ENCODE measurements around the gene MANBA. TPM values are rescaled to one million over a fixed set of nuclear protein-coding genes. Genes with fewer than 3 reads are reported as not detected.

Gene MANBA
- polyA plus RNA-seq, 12 donors = 8.7 to 16.5 (median 11.3) TPM; not detected in 1

- no peak for DNase-seq
Observed at GRCh38 chr4:102598086-102598761, 162.5 kb downstream of the MANBA start.

DNA sequence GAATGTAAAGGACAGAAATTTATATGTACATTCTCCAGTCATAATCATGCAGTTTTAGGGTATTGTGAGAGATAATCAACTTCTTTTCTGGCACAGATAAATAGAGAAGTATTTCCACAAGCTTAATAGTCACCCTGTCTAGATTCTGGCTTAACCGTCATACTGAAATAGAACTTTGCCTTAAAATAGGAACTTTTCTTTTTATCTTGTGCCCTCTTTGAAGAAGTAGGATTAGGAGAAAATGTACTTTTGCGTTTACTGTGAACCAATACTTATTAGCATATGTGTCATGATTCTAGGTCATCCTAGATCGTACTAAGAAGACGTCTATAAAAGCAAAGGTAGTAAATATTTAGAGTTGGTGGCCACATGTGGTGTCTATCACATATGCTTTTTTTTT lies 164.2 kb downstream of the MANBA start:
- no peak for DNase-seq

GRCh38 chr4:102594000-102594399 lies 166.8 kb downstream of the MANBA start:
- no peak for DNase-seq

- DNase-seq = no peak
Observed at GRCh38 chr4:102593147-102593546, 167.6 kb downstream of the MANBA start.

- no peak for DNase-seq
Observed at GRCh38 chr4:102592256-102592655, 168.5 kb downstream of the MANBA start.

DNA sequence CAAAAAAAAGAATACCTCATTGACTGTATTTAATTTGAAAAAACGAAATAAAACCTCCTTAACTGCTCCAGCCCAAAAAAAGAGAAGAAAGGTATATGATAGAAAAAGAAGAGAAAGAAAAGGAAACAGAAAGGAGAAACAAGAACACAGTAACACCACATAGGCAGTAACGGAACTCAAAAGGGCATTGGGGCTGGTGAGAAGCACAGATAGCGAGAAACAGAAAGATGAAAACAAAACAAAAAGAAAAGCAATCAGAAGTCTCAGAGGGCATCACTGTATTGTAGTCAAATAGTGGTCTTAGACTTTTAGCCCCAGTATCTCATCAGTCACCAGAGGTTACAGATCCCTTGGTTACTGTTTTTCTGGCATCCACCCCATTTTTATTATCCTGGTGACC lies 171.0 kb downstream of the MANBA start:
- DNase-seq = no peak

GRCh38 chr4:102586644-102587021 lies 174.1 kb downstream of the MANBA start:
- no peak for DNase-seq

DNA sequence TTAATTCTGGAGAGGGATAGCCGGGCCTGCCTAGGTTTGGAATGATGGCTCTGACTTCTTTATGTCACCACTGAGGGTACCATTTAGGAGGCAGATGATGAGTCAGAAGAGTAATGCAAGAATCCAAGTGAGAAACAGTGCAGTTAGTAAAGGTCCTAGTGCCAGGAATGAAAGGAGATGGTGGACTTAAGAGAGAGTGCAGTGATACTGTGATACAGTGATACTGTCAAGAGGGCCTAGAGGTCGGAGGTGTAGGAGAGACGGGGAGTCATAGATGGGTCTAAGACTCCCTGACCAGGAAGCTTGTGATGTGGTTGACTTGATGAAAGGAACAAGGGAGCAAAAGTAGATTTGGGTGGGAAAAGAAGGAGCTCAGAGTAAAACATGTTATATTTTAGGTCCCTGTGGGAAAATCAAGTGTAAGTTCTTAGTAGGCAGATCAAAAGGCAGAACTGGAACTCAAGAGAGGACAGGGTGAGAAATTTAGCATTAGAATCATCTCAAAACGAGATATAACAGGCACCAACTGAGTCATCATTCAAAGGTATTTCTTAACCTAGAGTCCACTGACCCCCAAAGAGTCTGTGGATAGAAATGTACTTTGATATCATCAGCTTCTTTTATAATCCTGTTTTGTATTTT lies 174.6 kb downstream of the MANBA start:
- DNase-seq = no peak

- DNase-seq = no peak
Observed at GRCh38 chr4:102585329-102585728, 175.4 kb downstream of the MANBA start.

- DNase-seq = no peak
Observed at GRCh38 chr4:102584091-102584490, 176.7 kb downstream of the MANBA start.

Other genes starting within 250 kb of the MANBA start
- gene UBE2D3, start 66.6 kb upstream of the MANBA start, polyA plus RNA-seq (ENCODE audit: insufficient read length in 12 of 12) = 100 to 1,000 TPM; 267 to 626 (median 287) TPM
- gene CISD2, start 108.0 kb upstream of the MANBA start, polyA plus RNA-seq (ENCODE audit: insufficient read length in 12 of 12) = 10 to 100 TPM in 11 of 12 donors, not detected in 1; 21.7 to 44.5 (median 27.3) TPM